Fibroblast of villous mesenchyme (primary cell): Measurements from ENCODE around the gene IVL. TPM values are rescaled to one million over a fixed set of nuclear protein-coding genes. Genes with fewer than 3 reads are reported as not detected.

Experiments used
- DNase-seq: peaks from one replicate; pipeline ENCODE4 v3.0.0-alpha.2; 2010; ENCODE audit warnings: low read depth
- H3K4me3 ChIP-seq: 2 replicates; pipeline ENCODE4 v1.5.1; 2011; ENCODE audit warnings: low read depth, mild to moderate bottlenecking, low read length
- CTCF ChIP-seq: IDR thresholded peaks from 2 replicates; pipeline ENCODE4 v1.5.1; 2012; ENCODE audit warnings: low read depth, mild to moderate bottlenecking, low read length; ENCODE audit not compliant: insufficient read depth
- total RNA-seq: library from RNA; depleted of rRNA; stranded (reverse); fragments of >200 nt; gene quantifications from 2 replicates; pipeline ENCODE4 v1.2.3, GENCODE V29; 2012

IVL gene
- total RNA-seq, 1 donor = not detected

- DNase-seq = no peak
- no peak overlapping the region for H3K4me3 ChIP-seq
- TF ChIP-seq CTCF = no peak
Measured at GRCh38 chr1:152959801-152960451, 51.6 kb downstream of the IVL start.

GRCh38 chr1:152960452-152961044 is 52.2 kb downstream of the IVL start:
- no peak for DNase-seq
- H3K4me3 ChIP-seq = no peak overlapping the region
- TF ChIP-seq CTCF = no peak

Other genes with a start within 250 kb of the IVL start
- not detected in 2 replicates for gene LCE2D, start 245.2 kb upstream of the IVL start, total RNA-seq
- gene LCE2C, start 233.3 kb upstream of the IVL start, total RNA-seq = not detected in 2 replicates
- gene LCE2B, start 222.4 kb upstream of the IVL start, total RNA-seq = not detected in 2 replicates
- 0.43 TPM in 1 of 2 replicates, not detected in the other for gene LCE2A, start 210.2 kb upstream of the IVL start, total RNA-seq
- not detected in 2 replicates for gene LCE4A, start 200.4 kb upstream of the IVL start, total RNA-seq
- not detected in 2 replicates for gene KPRP, start 150.5 kb upstream of the IVL start, total RNA-seq
- not detected in 2 replicates for gene LCE1F, start 133.4 kb upstream of the IVL start, total RNA-seq
- gene LCE1E, start 122.3 kb upstream of the IVL start, total RNA-seq = not detected in 2 replicates
- gene LCE1D, start 111.8 kb upstream of the IVL start, total RNA-seq = not detected in 2 replicates
- gene LCE1C, start 101.9 kb upstream of the IVL start, total RNA-seq = not detected in 2 replicates
- not detected in 2 replicates for gene LCE1B, start 96.6 kb upstream of the IVL start, total RNA-seq
- gene LCE1A, start 81.1 kb upstream of the IVL start, total RNA-seq = not detected in 2 replicates
- gene LCE6A, start 65.7 kb upstream of the IVL start, total RNA-seq = not detected in 2 replicates
- not detected in 2 replicates for gene LCE7A, start 48.5 kb upstream of the IVL start, total RNA-seq
- not detected in 2 replicates for gene SMCP, start 30.2 kb upstream of the IVL start, total RNA-seq
- not detected in 2 replicates for gene SPRR5, start 38.7 kb downstream of the IVL start, total RNA-seq
- not detected in 2 replicates for gene SPRR4, start 62.1 kb downstream of the IVL start, total RNA-seq
- not detected in 2 replicates for gene SPRR1A, start 75.5 kb downstream of the IVL start, total RNA-seq
- not detected in 2 replicates for gene SPRR3, start 93.2 kb downstream of the IVL start, total RNA-seq
- not detected in 2 replicates for gene SPRR1B, start 122.7 kb downstream of the IVL start, total RNA-seq
- gene SPRR2D, start 132.6 kb downstream of the IVL start, total RNA-seq = not detected in 2 replicates
- not detected in 2 replicates for gene SPRR2A, start 149.0 kb downstream of the IVL start, total RNA-seq
- gene SPRR2B, start 163.1 kb downstream of the IVL start, total RNA-seq = not detected in 2 replicates
- gene SPRR2E, start 186.0 kb downstream of the IVL start, total RNA-seq = not detected in 2 replicates
- not detected in 2 replicates for gene SPRR2F, start 205.0 kb downstream of the IVL start, total RNA-seq
- not detected in 2 replicates for gene SPRR2G, start 242.3 kb downstream of the IVL start, total RNA-seq